Pons (tissue), 1 donor: ENCODE results near the gene AFDN.
A peak's percentile ranks its signal among the peaks of the same experiment; 100 is the strongest.

ENCODE experiments used
- DNase-seq: peaks from one replicate; pipeline ENCODE4 v3.0.0-alpha.2; 2016; ENCODE audit warnings: low spot score

Gene AFDN

DNA sequence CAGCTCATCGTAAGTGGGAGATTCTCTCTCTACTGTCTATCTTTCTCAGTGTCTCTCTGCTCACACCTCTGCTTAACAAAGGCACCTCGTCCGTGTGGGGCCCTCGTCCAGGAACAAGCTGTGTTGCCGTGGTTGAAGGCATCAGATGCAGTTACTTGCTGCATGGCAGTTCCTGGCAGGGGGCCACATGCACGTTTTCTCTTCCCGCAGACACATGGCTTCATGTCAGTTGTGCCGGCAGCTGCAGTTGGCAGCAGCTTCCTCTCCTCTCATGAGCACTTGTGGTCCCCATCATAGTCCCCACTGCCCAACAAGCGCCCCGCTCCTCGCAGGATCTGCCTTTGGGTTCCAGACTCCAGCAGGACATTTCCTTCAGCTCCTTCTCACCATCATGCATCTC lies 7.1 kb upstream of the AFDN start:
- no peak for DNase-seq

- DNase-seq = no peak
These were observed 6.0 kb upstream of the AFDN start for GRCh38 chr6:167820681-167821080.

DNA sequence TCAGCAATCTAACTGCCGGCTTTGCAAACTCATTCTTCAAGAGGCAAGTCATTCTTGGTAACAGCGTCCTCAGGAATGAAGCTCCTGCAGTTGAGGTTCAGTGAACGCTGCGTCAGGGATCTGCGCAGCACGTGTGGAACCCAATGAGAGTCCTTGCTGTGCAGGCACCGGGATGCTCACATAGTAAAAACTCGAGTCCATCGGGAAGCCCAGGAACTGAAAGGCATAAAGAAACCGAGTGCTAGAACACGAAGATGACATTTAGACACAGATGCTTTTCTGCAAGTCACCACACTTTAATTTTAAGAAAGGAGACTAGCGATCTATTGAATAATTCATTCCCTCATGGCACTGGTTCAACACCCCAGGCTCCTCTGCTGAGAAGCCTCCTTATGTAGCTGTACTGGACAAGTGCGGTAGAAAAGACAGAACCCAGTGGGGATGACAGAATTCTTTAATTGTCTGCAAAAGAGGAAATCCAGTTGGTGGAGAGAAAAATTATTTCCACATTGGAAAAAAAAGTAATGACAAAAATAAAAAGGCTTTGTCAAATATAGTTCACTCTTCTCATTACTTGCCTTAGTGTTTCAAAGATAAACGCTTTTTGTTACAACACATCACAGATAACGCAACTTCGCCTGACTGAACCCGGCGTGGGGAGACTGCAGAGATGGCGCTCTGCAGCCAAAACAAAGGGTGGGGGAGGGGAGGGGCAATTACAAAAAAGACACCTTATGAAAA lies 1.9 kb upstream of the AFDN start:
- peak; percentile 71 for DNase-seq

DNA sequence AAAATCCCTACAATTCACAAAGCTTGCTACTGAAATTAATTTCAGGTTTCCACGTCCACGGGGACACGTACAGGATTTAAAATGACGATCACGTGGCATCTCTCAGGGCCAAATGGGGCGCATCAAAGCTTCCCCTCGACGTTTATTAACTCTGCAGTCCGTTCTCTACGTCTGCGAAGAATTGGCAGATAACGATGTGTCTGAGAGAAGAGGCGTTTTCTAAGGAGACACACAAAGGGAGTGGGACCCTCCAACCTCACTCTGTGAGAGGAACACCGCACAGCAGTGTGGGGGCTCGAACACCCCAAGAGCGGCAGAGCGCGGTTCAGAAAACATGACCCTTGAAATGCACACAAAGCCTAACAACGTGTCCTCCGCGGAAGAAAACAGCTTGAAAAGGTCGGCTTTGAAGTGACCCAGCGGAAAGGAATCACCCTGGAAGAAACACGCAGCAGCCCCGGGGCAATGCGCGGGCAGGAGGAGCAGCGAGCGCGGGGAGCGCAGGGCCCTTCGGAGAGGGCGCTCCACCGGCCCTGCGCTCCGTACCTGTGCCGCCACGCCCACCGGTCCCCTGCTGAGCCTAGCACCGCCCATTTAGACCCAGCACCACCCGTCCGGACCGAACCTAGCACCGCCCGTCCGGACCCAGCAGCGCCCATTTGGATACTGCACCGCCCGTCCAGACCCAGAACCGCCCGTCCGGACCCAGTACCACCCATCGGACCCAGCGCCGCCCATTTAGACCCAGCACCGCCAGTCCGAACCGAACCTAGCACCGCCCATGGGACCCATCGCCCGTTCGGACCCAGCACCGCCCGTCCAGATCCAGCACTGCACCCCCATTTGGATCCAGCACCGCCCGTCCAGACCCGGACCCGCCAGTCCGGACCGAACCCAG lies 1.1 kb upstream of the AFDN start:
- peak; percentile 45 for DNase-seq

DNA sequence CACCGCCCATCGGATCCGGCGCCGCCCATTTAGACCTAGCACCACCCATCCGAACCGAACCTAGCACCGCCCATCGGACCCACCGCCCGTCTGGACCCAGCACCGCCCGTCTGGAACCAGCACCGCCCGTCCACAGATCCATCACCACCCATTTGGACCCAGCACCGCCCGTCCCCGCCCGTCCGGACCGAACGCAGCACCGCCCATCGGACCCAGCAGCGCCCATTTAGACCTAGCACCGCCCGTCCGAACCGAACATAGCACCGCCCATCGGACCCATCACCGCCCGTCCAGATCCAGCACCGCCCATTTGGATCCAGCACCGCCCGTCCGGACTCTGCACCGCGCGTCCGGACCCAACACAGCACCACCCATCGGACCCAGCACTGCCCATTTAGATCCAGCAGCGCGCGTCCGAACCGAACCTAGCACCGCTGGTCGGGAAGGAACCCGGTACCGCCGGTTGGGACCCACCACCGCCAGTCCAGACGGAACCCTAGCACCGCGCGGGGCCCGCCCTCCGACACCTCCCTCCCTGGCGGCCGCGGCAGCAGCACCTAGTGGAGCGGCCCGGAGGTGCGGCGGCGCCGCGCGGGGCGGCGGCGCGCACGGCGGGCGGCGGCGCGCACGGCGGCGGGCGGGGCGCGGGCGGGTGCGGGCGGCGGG lies 348 bp upstream of the AFDN start:
- peak; percentile 51 for DNase-seq

GRCh38 chr6:167827583-167828324 lies 1.0 kb downstream of the AFDN start:
- DNase-seq = peak; percentile 65

DNA sequence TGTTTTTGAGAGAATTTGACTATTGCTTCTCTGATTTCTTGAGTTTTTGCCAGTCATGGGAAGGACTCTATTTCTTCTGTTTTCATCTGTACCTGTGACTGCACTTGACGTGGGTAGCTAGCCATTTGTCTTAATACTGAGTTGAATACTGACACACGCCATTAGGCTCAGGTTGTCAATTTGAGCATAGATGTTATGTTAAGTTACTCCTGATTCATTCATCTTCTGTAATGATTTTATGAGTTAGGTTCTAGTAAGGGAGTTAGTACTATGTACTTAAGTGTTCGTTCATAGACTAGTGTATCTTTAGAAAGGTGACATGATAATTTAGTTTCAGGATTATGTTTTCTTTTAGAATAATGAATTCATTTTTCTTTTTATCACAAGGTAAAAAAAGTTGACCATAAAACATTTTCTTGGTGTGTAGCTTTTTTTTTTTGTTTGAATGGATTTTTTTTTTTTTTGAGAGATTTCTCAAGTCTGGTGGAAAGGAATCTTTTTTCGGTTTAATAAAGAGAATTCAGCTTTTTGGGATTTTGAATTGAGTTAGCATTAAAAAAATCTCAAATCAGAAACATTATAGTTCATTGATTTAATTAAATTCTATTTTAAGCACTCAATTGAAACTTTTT lies 1.7 kb downstream of the AFDN start:
- peak; percentile 48 for DNase-seq

GRCh38 chr6:167829513-167829912 lies 2.8 kb downstream of the AFDN start:
- DNase-seq = no peak

GRCh38 chr6:167831281-167831828 lies 4.6 kb downstream of the AFDN start:
- no peak for DNase-seq

GRCh38 chr6:167832497-167833395 lies 6.0 kb downstream of the AFDN start:
- no peak for DNase-seq

- DNase-seq = no peak
These were observed 6.7 kb downstream of the AFDN start for GRCh38 chr6:167833396-167833763.

GRCh38 chr6:167835260-167835659 lies 8.5 kb downstream of the AFDN start:
- DNase-seq = no peak

DNA sequence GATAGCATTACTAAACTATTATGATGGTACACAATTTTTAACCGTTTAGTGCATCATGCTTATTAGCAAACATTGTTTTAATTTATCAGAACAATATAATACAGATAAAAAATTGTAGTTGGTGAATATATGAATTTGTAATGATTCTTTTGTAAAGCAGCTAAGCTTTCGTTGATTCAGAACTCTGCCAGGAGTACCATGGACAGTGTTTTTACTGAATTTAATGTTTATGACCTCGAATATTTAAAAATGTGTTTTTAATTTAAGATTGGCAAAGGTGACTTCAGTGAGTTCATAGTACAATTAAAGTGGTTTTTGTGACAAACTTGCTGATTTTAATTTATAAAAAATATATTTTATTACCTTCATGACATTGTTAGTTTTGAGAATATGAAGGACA lies 10.0 kb downstream of the AFDN start:
- no peak for DNase-seq

- DNase-seq = no peak
These were observed 11.6 kb downstream of the AFDN start for GRCh38 chr6:167838207-167838748.

GRCh38 chr6:167839343-167839742 lies 12.6 kb downstream of the AFDN start:
- DNase-seq = no peak

DNA sequence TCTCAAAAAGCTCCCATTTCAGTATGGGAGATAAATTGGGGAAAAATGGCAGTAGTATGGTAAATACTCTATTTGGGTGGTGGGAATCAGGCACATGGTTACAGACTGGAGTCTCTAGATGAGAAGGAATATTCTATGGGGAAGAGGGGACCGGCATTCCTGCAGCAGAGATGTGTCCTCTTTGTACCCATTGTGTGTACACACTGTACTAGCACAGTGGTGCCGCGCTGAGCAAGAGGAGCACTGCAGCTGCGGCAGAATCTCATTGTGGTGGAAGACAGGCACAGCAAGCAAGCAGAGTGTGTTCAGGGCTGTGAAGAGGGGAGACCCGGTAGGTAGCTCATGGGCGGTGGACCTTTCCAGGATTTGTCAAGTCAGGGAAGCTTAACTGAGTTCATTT lies 13.0 kb downstream of the AFDN start:
- DNase-seq = peak; percentile 85

DNA sequence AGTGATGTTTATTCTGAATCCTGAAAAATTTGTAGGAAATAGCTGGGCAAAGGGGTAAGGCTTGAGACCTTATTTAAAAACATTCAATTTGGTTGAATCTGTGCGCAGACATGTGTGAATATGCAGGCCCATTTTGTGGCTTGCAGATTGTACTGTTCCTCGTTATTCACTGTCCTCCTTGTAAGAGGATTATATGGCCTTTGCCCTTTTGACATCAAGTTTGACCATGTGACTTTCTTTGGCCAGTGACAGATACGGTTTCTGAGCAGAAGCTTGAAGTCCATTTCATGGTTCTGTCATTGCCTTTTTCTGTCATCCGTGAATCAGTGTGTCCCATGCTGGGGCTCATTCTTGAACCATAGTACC lies 13.4 kb downstream of the AFDN start:
- DNase-seq = no peak

DNA sequence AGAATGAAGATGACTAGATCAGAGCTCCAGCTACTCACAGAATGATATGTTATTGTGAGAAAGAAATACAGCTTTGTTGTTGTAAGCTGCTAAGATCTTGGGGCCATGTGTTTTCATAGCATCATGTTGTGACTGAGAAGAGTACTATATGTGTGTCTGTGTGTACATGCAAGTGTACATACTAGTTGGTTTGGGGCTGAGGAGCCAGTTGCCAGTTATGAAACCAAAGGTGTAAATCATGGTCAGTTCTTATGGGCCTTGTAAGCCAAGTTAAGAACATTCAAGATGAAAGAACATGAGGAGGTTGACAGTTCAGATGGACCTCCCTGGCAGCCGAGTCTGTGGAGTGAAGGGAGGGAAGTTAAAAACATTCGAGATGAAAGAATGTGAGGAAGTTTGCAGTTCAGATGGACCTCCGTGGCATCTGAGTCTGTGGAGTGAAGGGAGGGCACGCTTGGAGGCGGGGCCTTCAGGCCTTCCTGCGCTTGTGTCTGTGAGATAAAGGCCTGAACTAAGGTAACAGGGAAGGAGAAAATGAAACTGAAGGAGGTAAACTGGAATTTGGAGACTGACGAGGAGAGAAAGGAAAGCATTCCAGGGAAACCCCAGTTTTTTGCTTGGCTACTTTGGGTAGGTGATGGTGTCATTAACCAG lies 13.9 kb downstream of the AFDN start:
- no peak for DNase-seq

DNA sequence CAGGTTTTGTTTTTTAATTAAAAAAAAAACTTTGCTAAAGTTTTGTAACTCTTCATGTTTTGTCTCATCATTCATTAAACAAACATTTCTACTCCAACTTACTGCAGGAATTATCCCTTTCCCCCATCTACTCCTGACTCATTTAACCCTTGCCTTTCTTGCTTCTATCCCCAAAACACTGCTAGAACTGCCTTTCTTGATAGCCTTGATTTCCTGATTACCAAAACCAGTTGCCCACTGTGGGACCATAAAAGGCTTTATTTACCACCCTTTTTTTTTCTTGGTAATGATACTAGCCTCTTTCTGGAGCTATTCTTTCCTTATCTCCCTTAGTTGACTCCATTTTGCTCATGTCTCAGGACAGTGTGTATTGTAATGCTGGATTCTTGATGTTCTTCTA lies 15.3 kb downstream of the AFDN start:
- no peak for DNase-seq

GRCh38 chr6:167842457-167842856 lies 15.7 kb downstream of the AFDN start:
- DNase-seq = no peak
